Placental epithelial cell (primary cell): ENCODE measurements around the gene SPTBN1. TPM values are rescaled to one million over a fixed set of nuclear protein-coding genes. Genes with fewer than 3 reads are reported as not detected.

ENCODE experiments used
- total RNA-seq: library from RNA; depleted of rRNA; stranded (reverse); fragments of >200 nt; gene quantifications from 2 replicates; pipeline ENCODE4 v1.2.3, GENCODE V29; 2012

Gene SPTBN1
- 600 and 622 TPM in 2 replicates for total RNA-seq

DNA sequence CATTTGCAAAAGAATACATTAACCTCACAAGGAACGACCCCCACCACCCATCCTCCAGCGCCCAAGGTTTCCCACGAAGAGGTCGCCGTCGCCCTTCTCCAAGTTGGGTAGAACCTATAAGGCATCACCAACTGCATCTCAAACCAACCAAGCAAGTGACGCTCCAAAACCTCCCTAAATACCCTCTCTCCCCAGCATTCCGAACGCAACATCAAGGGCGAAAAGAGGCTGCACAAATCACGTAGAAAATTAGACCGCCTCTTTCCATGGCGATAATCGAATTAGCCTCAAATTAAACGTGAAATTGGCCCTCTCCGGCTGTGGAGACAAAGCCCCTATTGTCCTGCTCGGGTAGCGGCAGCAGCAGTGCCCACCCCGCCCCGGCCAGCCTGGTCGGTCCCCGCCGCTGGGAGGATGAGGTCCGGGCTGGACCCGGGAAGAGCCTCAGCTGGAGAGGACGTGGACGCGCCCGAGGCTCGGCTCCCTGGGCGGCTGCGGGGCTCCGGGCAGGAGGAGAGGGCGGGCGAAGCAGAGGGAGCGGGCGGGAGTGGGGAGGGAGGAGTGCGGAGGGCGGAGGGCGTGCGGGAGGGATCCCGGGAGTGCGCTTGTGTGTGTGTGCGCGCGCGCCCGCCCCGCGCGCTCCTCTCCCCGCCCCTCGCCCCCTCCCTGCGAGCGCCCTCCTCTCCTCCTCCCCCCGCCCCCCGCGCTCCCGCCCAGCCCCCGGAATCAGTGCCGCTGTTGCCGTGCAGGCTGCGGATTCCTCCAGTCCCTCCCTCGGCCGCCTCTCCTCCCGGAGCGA is at the start of gene SPTBN1:
TSS of gene SPTBN1 (plus strand) at position 765 of the 799 bp plus-strand sequence. CDS start 70,092 bp downstream, outside the sequence.

Other genes starting within 250 kb of the SPTBN1 start
- not detected in 2 replicates for gene TSPYL6, start 200.1 kb upstream of the SPTBN1 start, total RNA-seq